GM18861 (cell line): ENCODE results near the gene CHKA.

Experiments
- ATAC-seq: cut with Tn5 transposase; IDR thresholded peaks from one replicate; pipeline ENCODE4 v1.9.1; 2021; ENCODE audit not compliant: unreplicated experiment

The CHKA gene

DNA sequence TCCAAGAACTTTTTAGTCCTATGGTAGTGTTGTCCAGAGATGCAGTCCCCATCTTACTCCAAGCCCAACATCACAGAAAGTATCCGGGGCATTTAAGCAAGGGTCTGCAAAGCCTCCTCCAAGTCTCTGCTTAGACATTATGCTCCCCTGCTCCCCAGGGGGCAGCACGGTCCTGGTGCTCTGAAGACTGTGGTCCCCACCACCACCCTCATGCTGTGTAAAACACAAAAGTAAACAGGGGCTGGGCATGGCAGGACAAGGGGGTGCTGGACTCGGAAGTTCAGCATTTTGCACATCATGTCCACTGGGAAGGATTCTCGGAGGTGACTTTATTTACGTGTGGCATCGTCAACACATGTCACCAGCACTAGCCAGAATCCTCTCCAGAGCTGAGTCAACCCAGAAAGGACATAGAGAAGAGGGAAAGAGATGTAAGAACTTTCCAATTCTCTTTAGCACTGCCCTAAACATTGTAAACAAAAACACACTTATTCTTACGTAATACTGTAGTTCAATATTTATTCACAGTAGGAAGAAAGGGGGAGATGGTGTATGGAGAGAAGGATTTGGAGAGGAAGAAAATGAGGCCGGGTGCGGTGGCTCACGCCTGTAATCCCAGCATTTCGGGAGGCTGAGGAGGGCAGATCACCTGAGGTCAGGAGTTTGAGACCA lies 44.7 kb downstream of the CHKA start:
- no peak for ATAC-seq

DNA sequence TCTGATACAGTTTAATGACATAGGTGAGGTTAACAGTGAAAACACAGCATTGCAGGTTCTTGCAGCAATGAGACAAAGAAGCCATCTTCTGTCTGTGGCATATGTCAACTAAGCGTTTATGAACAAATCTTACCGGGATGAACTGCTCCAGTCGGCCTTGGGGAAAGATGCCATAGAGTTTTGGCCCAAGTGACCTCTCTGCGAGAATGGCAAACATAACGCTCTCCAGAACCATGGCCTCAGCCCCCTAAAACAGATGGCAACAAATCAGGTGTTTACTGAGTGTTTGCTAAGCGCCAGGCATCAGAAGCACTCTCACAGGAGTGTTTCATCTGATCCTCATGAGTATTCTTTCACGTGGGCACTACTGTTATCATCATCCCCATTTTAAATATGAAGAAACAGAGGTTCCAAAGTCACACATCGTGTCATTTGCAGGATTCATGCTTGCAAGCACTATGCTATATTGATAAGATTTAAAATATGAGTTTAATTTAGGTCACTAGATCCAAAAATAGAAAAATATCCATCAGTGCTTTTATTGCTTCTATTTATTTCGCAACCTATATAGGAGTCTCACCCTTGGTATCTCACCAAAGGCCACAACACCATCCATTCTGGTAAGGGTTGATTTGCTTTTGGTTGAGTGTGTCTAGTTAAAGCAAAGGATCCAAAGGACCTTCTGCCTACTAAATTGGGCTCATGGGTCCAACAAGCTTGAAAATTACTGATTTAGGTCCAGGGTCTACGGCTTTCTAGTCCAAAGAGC lies 46.4 kb downstream of the CHKA start:
- no peak for ATAC-seq

DNA sequence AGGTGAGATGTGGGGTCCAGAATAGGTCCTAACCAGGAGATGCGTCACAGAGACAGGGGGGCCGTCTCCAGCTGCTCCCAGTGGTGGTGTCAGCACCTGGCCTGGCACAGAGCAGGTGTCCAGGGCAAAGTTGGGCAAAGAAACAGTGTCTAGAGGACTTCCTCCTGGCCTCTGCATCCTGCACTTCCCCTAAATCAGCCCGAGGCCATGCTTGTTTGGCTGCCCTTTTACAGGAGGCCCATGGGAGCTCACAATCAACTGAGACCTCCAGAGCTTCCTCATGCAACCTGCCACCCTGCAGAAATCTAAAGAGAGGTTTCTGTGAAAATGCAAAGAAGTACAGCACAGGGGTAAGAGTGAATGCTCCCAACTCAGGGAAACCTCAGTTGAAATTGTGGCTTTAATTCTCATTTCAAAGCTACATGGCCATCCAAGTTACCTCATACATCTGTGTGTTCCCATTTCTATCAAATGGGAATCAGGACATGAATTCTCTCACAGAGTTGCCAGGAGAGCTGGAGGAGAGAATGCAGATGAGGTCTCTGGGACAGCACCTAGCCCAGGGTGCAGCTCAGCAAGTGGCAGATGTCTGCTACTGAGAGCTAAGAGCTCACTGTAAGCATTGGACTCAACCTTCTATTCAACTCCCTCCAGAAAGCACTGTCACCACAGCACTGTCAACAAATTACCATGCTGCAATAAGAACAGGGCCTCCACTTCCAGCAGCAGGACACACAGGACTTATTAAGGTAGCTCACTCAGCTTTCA lies 49.7 kb downstream of the CHKA start:
- no peak for ATAC-seq

DNA sequence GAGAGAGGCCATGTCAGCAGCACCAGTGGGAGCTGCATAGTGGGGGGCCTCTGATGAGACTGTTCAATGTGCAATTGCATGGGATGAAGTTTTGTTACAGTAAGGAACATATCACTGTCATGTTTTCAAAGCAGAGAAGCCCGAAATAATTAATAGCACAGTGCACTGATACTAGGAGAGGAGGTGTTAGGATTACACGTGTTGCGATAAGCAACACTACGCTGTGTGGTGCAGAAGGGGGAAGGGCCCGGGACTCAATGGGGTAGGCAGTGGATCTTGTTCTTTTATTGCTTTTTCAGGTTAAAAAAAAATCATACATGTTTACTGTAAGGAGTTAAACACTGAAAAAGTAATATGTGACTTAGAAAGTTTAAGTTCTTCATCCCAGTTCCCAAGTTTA lies 53.2 kb downstream of the CHKA start:
- no peak for ATAC-seq

DNA sequence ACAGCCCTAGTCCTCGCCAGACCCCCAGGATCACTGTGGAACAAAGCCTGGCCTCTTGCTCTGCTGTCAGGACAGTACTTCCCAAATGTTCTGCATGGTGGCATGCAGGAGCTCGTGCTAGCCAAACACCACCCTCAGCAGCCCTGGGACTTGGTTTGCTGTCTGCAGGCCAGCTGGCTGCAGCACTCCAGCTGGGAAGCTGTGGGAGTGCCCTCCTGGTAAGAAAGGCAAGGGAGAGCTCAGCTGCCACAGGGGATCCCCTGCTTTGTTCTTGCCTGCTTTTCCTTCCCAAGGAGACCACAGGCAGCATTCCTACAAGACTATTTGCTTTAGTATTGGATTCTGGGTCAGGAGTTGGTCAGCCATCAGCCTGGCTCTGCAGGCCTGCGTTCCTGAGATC lies 54.4 kb downstream of the CHKA start:
- no peak for ATAC-seq

DNA sequence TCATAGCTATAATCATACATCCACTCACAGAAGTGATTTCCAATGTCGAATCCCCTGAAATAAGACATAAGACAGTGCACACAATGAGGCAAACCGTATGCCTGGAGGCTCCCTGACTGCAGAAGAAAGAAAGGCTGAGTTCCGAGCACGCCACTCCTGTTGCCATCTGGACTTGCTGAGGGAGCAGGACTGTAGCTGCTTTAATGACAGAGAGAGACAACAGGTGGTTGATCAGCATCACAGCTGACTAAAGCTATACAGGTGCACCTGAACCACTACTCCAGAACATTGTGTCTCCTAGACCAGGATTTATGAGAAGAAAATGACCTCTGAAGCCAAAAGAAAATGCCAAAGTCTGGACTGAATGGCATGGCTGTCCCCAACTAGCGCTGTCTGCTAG lies 55.3 kb downstream of the CHKA start:
- ATAC-seq = no peak

DNA sequence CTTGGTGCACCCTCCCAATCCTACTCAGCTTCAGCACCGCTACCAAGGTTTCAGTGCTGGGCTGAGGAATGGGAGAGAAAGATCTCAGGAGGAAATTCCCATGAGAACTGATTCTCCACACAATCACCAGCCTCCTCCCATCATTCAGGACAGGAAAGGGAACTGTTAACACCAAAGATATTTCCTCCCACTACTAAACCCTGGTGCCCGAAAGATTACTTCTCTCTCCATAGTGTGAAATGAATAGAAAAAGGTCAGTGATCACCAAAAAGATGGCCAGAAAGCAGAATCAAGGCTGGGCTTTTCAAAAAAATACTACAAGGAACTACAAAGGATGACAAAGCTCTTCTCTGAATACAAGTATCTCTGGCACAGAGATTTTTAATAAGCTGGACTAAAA lies 56.3 kb downstream of the CHKA start:
- ATAC-seq = no peak

DNA sequence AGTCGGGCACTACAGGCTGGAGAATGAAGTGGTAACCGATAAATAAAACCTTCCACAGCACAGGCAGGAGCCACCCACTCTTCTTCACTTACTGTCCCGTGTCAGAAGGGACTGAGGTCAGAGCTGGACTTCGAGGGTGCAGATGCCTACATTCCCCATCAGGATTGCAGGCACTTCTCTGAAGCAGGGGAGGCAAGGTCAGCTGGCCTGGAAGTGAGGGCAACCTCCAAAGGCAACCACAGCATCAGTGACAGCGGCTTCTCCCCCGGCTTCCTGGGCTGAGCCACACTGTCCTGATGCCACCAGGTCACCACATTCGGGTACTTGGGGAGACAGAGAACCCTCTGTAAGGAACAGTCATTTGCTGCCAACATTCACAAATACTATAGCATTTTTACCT lies 59.7 kb downstream of the CHKA start:
- ATAC-seq = no peak

DNA sequence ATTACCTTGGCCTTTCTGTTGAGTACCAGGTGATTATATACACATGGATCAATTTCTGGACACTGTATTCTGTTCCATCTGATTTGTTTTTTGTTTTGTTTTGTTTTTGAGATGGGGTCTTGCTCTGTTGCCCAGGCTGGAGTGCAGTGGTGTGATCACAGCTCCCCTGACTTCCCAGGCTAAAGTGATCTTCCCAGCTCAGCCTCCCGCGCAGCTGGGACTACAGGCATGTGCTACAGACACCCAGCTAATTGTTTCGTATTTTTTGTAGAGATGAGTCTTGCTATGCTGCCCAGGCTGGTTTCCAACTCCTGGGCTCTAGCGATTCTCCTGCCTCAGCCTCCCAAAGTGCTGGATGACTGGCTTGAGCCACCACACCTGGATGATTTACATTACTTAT lies 63.4 kb downstream of the CHKA start:
- no peak for ATAC-seq

DNA sequence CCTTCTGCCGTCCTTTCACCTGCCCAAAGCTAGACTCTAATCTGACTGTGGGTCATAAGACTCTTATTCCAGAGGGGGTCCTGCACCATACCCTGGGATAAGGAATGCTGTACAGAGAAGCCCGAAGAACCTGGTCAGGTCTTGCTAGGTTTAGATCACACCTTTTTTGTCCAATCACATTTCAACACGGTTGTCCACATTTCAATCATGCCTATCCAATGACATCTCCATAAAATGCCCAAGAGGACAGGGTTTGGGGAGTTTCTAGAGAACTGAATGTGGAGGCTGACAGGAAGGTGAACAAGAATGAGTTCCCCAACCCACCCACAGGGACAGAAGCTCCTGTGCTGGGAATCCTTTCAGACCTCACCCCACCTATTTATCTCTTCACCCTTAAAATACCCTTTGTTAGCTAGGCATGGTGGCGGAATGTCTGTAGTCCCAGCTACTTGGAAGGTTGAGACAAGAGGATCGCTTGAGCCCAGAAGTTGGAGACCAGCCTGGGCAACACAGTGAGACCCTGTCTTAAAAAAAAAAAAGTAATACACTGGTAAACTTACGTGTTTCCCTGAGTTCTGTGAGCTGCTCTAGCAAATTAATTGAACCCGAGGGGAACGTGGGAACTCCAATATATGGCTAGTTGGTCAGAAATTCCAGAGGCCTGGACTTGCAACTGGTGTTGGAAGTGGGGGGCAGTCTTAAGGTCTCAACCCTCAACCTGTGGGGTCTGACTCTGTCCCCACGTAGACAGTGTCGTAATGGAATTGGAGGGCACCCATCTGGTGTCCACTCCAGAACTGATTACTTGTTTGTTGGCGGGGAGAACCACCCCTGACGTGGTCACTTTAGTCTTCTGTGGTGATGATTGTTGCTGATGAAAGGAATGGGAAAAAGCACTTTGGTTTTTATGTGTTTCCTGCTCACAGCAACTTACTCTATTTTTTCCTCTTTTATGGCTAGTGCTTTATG lies 64.6 kb downstream of the CHKA start:
- no peak for ATAC-seq

DNA sequence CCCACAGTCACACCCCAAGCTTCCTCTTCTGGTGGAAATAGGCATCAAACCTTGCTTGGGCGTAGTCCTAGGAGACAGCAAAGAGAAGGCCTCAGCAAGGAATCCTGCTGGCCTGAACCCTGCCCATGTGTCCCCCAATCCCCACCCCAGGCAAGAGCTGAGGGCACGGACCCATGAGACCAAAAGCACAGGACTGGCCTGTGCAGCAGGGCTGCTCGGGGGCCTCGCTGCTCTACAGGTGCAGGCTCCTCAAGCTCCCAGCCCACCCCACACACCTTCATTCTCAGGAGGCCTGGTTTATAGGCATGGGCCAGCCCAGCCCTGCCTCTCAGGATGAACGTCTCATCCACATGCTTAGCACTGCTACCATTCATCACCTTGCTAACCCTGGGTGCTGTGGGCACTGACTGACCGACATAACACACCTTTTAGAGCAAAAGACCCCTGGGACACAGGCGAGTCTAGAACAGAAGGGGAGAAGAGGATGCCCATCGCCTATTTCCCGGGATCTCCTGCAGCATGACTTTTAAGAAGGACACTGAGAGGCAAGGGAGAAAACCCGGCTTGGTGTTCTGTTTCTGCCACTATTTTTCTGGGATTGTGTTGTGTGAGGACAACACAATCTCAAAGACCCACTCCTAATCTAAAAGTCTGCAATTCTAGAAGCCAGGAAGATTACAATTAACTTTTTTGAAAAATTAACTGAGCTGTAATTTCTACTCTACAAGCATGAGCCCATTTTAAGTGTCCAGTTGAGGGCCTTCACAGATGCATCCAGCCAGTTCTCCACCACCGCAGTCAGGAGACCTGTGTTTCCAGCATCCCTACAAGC lies 67.0 kb downstream of the CHKA start:
- no peak for ATAC-seq

DNA sequence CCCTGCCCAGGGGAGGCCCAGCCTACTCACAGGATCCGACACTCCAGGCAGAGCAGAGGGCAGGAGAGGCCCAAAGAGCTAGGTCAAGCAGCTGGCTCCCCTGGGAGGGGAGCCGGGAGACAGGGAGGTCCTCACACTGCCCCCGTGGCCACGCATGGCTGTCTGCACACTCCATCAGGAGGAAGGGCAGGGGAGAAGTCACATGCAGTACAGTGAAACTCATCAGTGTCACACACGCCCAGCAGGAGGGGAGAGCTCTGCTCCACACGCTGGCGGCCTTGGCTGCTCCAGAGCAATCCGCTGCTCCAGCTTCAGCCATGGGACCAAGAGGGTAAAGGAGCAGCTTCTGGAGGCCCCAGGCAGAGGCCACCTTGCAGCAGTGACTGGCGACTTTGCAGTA lies 68.1 kb downstream of the CHKA start:
- no peak for ATAC-seq

DNA sequence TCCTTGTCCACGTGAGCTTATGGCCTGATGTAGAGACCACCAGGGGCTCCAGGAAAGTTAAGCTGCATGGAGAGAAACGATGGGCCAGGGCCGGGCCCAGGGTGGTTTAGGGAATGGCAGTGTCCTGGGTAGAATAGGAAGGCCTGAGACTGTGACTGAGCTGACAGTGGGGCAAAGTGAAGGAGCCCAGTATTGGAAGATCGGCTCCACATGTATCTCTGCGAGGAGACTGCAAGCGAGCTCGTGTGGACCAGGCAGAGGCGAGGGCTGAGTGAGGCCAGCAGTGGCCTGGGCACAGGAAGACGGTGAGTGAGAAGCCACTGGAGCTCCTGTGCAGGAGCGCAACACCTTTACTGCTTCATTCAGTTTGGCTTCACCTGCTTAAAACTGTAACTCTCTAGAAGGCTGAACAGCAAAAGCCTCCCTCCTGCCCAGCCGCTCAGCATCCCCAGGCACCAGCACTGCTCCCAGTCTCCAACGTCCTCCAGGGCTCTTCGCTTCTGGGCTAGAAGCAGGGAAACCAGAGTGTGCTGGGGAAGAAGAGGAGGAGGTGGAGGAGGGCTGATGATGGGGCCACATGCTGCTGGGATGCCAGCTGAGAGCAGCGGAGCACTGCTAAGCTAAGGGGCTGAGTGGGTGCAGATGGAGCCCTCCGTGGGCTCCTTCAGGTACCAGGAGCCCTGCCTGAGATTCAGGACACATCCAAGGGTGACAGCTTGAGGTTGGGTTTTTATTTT lies 68.9 kb downstream of the CHKA start:
- no peak for ATAC-seq

DNA sequence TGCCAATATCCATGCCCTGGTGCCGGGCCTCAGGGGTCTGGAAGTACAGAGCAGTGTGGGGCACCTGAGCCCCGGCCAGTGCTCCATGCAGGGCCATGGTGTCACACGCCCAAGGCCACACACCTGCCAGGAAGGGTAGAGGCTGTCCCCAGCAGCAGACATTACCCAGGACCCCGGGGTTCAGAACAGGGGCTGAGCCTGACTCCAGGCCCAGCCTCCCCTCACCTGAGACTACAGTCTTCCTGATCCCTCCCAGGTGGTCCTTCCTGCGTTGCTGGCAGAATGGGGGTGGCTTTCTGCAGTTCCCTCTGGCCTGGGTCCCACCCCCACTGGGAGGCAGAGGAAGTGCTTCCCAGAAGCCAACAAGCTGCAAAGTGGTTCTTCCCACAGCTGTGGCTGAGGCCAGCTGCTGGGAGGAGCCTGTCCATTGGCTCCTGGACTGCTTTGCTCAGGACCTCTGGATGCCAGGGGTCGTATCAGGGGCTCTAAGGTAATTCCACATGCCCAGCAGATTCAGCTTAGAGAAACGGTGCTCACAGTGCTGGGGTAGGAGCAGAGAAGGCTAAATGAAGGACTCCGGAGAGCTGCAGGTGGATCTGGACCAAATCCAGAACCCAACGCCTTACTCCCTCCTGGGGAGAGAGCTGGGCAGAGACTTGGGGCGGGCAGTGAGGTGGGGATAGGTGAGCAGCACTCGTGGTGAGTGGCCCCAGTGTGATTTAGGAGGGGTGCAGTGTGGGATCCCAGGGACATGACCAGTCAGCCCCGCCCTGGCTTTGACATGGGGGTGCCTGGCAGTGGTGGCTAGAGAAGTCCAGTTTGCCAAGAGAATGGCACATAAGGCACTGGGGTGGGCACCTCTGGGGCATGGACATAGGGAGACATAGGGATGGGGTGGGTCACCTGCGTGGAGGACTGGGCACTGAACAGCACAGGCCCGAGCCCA lies 69.7 kb downstream of the CHKA start:
- no peak for ATAC-seq

DNA sequence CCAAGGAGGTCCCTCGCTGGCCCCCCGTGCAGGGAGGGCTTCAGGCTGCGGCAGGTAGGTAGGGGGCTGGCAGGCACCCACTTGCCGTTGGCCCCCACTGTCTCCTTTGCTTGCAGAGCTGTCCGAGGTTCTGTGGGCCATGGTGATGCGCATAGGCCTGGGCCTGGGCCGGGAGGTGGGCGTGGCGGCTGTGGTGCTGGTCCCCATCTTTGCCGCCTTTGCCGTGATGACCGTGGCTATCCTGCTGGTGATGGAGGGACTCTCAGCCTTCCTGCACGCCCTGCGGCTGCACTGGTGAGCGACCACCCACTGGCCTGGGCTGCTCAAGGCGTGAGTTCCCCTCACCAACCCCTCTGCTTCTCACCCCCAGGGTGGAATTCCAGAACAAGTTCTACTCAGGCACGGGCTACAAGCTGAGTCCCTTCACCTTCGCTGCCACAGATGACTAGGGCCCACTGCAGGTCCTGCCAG lies 70.8 kb downstream of the CHKA start:
- ATAC-seq = no peak

DNA sequence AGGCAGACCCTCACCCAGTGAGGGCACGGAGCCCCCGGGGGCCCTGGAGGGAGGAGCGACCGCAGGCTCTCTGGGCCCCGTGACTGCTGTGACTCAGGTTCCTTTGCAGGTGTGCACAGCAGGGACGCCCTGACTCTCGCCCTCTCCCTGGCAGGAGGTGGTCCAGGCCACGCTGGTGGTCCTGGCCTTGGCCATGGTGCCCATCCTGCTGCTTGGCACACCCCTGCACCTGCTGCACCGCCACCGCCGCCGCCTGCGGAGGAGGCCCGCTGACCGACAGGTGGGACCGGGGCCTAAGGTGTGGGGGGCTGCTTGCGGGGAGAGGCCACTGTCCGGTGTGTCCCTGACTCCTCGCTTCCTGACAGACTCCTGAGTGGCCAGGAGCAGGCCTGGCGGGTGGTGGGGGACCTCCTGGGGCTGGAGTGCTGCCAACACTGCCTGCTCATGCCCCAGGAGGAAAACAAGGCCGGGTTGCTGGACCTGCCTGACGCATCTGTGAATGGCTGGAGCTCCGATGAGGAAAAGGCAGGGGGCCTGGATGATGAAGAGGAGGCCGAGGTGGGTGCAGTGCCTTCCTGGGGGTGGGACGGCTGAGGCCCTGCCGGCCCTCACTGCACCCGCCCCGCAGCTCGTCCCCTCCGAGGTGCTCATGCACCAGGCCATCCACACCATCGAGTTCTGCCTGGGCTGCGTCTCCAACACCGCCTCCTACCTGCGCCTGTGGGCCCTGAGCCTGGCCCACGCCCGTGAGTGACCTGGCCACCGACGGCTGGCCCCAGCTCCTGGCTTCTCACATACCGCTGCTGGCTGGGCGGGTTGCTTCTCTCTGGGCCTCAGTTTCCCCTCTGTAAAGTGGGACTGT lies 71.4 kb downstream of the CHKA start:
- no peak for ATAC-seq
